Activated CD8-positive, alpha-beta memory T cell treated with anti-CD3 and anti-CD28 coated beads, Interleukin-2, amount 50 U/mL, for 1 hour (primary cell): Measurements from ENCODE around the gene ADRA2C.

Experiments
- DNase-seq: peaks from one replicate; pipeline ENCODE4 v3.0.0-alpha.2; 2020; ENCODE audit errors: extremely low read depth

The ADRA2C gene

DNA sequence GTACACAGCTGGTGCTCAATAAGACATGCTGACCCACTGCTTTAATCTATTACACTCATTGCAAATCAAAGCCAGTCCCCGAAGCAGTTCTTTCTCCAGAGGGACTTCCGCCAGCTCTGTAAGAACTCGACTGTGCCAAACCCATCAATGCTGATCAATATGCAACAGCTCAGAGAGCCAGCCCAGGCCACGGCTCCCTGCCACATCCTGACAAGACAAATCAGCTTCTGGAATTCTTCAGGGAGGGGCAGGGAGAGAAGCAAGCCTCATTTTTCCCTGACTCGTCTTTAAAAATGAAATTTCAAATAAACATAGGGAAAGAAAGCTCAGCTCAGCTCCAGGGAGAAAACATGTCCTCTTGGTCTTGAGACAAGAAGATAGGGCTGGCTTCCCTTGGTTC lies 5.3 kb upstream of the ADRA2C start:
- DNase-seq, result no peak

DNA sequence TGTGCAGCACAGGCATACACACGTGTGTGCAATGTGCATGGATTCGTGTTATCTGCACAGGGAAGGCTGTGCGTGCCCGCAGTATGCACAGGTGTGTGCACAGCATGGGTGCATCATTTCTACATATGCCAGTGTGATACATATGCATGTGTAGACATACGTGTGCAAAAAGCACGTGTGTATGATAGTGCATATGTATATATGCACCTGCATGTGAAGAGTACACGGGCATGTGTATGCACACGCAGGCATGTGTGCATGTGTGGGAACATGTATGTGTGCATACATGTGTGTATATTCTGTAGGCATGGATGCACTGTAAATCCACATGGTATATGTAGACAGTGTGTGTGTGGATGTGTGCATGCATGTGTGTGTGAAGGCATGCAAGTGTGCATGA lies 3.9 kb upstream of the ADRA2C start:
- DNase-seq, result no peak

DNA sequence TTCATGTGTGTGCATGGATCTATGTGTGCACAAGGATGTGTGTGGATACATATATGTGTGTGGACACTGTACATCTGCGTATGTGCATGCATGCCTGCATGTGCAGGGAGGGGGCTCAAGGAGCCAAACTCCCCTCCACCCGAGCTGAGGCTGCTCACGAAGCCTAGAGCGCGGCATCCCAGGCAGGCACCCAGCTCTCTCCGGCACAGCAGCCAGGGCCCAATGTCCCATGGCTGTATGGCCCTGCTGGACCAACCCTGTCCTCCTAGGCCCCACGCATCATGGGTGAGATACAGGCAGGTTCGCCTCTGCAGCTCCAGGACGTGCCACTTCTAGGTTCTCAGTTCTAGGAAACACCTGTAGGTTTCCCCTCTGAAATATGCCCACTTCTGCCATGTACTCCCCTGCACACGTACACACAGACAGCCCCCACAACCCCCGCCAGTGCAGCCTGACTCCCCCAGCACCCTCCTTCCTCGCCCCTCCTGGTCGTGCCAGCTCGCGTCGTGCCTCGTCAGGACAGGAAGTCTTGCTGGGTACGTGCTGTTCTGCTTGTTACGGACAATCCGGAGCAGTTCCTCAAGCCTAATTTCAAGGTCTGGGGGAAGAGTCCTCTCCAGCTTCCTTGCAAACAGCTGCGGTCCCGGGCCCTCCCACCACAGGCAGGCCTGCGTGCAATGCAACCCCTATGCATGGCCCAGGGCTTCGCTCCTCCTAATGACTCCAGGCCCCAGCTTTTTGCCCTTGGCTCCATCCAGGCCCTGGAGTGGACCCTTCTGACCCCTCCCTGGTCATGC lies 3.2 kb upstream of the ADRA2C start:
- DNase-seq, result no peak

DNA sequence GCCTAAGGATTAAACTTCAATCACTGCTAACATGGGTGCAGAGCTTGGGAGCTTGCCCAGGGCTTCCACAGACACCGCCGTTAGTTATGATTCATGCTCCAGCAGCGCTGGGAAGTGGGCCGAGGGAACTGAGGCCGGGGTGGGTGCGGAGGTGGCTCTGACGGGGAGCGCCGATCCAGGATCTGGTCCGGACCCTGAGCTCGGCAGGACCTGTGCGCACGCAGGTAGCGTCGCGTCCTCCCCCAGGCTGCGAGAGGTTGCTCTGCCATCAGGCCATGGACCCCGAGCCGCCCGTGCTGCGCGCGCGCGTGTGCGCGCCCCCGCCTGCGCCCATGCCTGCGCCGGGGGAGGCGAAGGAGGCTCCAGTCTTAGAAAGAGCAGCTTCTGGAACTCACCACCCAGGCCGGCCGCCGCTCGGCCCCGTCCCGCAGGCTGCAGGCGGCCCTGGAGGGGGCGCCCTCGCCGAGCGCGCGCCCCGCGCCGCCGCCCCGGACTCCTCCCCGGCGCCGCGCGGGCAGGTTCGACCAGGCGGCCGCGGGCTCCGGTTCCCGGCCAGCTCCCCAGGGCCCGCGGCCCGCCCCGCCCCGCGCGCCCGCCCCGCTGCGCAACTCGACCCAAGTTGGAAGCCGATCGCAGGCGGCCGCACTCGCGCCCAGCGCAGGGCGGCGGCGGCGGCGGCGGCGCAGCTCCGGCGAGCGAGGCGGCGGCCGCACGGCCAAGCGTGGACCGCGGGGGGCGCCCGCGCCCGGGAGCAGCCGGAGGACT lies 732 bp upstream of the ADRA2C start:
- DNase-seq, result no peak

DNA sequence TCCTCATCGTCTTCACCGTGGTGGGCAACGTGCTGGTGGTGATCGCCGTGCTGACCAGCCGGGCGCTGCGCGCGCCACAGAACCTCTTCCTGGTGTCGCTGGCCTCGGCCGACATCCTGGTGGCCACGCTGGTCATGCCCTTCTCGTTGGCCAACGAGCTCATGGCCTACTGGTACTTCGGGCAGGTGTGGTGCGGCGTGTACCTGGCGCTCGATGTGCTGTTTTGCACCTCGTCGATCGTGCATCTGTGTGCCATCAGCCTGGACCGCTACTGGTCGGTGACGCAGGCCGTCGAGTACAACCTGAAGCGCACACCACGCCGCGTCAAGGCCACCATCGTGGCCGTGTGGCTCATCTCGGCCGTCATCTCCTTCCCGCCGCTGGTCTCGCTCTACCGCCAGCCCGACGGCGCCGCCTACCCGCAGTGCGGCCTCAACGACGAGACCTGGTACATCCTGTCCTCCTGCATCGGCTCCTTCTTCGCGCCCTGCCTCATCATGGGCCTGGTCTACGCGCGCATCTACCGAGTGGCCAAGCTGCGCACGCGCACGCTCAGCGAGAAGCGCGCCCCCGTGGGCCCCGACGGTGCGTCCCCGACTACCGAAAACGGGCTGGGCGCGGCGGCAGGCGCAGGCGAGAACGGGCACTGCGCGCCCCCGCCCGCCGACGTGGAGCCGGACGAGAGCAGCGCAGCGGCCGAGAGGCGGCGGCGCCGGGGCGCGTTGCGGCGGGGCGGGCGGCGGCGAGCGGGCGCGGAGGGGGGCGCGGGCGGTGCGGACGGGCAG lies 792 bp downstream of the ADRA2C start:
- DNase-seq, result no peak

DNA sequence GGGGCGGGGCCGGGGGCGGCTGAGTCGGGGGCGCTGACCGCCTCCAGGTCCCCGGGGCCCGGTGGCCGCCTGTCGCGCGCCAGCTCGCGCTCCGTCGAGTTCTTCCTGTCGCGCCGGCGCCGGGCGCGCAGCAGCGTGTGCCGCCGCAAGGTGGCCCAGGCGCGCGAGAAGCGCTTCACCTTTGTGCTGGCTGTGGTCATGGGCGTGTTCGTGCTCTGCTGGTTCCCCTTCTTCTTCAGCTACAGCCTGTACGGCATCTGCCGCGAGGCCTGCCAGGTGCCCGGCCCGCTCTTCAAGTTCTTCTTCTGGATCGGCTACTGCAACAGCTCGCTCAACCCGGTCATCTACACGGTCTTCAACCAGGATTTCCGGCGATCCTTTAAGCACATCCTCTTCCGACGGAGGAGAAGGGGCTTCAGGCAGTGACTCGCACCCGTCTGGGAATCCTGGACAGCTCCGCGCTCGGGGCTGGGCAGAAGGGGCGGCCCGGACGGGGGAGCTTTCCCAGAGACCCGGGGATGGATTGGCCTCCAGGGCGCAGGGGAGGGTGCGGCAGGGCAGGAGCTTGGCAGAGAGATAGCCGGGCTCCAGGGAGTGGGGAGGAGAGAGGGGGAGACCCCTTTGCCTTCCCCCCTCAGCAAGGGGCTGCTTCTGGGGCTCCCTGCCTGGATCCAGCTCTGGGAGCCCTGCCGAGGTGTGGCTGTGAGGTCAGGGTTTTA lies 1.5 kb downstream of the ADRA2C start:
- no peak for DNase-seq

DNA sequence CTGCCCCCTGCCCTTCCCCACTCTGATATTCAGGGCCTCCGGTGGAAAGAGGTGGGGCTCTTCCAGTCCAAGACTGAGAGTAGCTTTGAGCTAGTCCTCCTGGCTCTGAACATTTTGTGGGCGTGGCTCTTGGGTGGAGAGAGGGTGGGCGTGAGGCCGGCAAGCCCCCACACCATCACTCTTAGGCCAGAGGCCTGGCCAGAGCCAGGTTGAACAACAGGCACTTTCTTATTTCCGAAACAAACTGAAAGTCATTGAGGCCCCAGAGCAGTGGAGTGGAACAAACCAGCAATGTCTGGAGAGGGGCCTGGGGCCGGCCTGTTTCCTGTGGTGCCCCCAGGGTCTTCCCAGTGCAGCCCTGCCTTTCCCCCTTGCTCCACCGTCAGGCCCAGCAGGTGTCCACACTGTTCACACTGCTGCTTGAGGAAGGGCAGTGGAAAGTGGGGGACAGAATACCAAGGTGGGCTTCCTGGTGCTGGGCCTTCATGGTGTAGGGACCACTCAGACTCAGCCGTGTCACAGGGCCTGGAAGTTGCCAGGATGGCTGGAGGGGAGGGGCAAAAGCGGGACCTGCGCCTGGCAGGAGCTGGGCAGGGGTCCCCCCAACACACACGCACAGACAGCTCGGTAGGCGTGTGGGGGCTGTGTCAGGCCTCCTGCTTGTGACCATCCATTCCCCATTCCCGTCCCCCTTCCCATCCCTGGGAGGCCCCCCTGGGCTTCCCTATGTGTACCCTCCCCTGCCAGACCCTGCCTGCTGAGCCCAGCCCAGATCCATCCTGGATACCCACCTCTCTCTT lies 2.9 kb downstream of the ADRA2C start:
- no peak for DNase-seq

DNA sequence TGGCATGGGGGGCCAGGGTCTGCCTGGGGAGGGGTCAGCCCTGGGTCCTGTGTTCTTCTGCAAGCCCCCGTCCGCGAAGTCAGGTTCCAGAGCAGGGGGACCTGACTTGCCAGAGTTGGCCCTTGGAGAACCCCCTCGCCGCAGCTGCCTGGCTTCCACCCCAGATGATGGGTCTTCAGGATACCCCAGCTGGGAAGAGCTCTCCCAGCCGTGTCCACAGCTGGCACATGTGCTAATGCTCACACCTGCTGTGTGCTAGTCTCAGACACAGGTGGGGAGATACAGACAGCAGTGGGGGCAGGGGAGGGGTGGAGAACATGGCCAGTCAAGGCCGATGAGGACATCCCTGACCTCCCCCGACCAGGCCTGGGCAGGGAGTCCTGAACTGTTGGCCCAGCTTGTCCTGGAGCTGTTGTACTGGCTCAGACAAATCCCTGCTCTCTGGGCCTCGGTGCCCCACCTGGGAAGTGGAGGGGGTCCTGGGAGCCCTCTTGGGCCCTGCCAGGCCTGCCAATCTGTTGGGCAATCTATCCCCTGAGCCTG lies 3.5 kb downstream of the ADRA2C start:
- no peak for DNase-seq

DNA sequence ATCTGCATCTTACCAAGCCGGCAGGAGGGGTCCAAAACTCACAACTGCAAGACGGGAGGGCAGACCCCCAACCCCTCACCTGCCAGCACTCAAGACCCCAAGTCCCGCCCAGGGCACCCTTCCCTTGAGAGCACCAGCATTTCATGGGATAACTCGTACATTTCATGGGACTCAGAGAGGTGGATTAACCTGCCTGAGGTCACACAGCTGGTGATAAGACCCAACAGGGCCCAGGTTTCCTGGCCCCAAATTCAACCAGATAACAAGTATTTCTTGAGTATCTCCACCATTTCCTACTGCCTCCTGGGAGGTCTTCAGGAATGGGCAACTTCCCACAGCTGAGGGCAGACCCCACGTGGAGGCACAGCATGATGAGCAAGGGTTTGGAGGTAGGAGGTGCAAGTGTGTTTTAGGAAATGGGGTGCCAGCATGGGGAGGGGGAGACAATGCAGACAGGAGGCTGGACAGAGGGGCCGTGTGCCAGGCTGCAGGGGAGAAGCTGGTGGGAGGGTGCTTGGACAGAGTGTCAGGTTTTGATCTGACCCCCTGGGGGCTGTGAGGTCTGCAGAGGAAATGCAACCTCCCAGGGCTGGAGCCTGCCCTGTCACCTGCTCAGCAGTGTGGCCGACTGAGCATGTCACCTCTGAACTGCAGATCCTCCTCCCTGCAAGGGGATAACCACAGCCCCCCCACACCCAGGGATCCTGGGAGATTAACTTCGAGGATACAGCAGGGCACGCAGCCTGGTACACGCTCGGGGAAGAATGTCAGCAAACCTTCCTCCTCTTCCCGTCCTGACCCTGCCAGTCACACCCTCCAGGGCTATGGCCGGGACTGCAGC lies 4.4 kb downstream of the ADRA2C start:
- DNase-seq, result no peak

DNA sequence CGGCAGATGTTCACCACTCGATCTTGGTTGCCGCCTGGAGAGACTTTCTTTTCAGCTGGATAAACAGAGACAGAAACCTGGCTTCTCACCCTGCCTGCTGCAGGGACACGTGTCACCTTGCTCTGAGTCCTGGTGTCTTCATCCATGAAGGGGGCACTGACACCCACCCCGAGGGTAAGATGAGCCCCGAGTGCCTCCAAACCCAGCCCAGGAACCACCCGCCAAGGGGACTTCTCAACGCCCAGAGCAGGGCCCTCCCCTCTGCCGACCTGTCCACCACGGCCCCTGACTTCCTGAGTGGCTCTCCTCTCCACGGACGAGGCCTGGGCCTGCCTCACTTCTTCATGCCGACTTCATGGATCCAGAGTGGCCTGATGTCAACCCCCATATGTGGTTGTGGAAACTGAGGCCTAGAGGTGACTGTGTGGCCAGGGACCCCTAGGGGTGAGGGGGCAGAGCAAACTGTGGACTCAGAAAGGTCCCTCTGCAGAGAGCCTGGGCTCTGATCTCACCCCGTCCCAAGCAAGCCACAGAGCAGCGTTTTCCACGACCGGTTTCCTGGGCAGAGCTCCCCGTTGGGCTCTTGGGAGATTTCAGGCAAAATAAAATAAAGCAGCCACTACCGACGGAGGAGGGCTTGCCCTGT lies 5.1 kb downstream of the ADRA2C start:
- DNase-seq, result no peak

DNA sequence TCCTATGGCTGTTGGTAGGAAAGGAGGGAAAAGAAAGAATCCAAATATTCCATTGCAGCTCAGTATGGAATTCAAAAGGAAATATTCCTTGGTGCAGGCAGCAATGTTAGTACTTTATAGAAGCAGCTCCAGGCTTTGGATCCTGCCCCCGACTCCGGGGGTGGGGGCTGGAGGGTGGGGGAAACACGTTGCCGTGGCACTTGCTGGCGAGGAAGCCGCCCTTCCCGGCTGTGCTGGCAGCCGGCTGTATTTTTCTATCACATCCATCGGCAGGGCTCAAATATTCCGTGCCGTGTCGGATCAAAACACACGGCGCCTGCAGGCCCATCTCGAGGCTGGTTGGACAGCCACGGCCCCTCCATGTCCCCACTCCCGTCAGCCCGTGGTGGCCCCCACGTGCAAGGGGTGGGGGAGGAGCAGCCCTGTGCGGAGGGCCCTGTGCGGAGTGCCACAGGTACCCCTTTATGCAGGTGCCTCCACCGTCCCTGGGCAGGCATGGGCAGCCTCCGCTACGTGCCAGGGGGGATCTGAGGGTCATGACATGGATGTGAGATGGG lies 5.8 kb downstream of the ADRA2C start:
- no peak for DNase-seq

DNA sequence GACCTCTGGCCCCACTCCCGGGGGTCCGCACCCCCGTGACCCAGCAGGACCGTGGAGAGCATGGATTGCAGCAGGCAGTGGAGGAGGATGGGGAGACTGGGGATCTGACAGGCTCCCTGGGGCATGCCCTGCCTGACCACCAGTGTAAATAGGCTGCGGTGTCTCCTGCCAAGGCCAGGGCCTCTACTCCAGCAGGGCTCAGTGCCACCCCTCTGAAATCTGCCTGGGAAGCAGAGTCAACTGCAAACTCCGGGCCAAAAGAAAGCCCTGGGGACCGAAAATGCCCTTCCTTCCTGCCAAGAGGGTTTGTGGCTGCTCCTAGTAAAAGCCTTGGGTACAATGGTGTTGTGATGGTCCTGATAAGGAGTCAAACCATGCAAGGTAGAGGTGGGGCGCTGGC lies 6.4 kb downstream of the ADRA2C start:
- DNase-seq, result no peak

DNA sequence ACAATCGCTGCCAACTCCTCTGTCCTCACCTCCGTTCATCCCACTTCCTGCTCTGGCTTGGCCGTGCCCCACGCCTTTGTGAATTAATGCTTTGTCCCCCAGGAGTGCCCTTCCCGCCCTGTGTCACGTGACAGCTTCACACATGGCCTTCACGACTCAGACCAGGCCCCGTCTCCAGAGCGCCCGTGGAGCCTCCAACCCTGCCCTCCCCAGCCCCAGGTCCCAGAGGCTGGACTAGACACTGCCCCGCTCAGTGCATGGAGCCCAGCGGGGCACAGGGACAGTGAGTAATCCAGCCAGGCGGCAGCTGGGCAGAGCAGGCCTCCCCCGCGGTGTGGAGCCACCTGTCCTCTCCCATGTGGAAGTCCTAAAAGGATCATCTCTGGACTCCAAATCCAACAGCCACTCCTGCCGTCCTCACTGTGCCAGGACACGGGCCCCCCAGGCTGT lies 7.4 kb downstream of the ADRA2C start:
- DNase-seq, result no peak

DNA sequence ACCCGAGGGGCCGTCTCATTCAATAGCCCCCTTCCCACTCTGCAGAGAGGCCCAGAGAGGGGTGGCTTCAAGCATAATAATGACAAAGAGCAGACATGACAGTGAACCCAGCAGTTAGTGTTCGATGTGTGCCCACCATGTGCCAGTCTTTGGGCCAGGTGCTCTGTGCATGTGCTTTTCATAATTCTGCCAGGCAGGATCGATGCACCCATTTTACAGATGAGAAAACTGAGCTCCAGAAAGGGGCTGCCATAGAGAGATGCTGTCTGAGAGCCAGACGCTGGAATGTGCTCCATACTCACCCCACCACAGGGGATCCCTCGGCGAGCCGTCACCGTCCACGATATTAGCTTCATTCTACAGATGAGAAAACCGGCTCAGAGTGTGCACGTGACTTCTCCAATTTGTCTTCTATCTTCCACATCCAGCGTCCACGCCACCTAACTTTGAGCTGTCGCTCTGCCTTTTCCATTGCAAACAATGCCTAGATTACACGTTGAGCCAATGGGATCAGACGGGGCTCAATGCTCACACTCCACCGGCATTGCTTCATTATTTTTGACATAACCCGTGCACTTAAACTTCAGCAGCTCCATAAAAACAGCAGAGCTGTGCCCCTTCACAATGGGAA lies 8.2 kb downstream of the ADRA2C start:
- no peak for DNase-seq

DNA sequence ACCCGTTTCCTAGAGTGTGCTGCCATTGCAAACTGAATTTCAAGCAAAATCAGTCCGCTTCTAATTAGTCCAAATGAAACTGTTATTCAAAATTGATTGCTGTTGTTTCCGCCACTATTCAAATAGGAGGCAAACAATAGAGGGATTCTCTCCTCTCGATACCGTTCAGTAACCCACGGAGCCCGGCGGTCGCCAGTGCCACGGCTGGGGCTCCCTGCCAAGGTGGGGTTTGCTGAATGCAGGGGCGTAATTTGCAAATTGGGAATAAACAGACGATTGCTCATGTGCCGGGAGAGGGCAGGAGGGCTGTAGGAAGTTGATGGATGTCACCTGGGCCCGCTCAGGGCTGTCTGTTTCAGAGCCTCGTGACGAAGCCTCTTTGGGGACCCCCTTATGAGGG lies 8.8 kb downstream of the ADRA2C start:
- no peak for DNase-seq

DNA sequence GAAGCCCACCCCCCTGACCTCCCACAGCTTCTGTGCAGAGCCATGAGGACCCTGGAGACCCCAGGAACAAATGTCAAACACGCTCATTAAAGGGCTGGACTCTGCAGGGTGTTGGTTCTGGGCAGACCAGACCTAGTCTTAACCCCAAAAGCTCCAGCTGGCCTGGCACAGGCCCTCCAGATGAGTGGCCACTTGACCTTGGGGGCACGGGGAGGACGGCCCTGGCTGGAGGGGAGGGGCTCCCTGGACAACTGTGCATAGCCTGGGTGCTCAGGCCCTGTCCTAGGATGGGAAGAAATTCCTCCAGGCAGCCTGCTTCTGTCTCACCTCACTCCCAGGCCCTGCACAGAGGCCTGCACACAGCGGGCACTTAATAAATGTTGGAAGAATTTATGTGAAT lies 9.4 kb downstream of the ADRA2C start:
- DNase-seq, result no peak

DNA sequence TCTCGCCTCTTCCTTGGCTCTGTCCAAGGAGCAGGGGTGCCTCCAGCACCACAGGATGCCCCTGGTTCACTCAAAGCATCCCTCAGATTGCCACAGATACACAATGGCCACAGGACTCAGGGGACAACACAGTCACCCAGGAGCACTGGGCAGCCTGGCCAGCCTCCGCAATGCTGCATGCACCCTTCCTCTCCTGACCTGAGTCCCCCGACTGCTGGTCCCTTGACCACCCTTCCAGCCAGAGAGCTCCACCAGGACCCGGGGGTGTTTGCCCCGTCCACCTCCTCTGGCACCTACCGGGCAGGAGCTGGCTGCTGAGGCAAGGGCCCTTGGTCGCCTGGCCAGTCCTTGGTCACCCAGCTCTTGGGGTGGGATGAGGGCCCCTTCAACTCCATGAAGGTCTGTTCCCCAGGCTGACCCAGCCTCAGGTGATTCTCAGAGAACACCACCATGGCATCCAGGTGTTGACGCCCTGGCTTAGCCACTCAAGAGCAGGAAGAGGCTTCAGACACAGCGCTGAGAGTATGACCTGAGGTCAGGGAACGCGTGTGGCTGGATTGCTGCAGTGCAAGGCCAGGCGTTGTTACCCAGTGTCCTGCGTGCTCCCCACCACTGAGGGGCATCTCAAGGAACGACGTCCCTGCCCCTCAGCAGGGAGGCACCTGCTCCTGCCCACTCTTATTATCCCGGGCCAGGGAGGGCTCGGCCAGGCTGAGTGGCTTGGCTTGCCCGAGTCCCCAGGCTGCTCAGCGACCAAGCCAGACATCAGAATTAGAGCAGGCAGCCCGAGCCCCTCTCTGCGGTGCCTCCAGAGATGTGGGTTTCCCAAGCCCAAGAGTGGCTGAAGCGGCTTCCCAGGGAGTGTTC lies 10.2 kb downstream of the ADRA2C start:
- no peak for DNase-seq

DNA sequence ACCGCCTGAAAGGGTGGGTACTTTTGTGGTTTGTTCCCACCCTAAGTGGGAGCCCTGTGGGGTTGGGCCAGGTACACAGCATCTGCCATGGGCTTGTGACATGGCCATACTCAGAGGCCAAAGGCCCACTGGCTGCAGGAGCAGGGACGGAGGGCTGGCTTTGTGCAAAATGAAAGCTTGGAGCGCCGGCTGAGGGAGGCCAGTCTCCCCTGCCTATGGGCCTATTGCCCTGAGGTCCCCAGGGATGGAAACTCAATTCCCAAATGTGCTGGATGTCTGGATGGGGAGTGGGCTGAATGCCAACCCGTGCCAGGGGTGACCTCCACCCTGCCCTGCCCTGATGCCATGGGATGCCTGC lies 10.8 kb downstream of the ADRA2C start:
- no peak for DNase-seq
